ENCODE measurements around the gene TRIO. TPM values are rescaled to one million over a fixed set of nuclear protein-coding genes. Genes with fewer than 3 reads are reported as not detected.
A peak's percentile ranks its signal among the peaks of the same experiment; 100 is the strongest.

Gene TRIO
- total RNA-seq, 6 experiments from 2014 or later: 167 to 219 (median 190) TPM

- Mint-ChIP-seq H3K9me3 (no peaks in the 10 kb centered on the region; the same call in 1 of the 2 replicates), H3K4me1 (ENCODE audit: low read depth) (peaks cover 47% of the 10 kb centered on the region), H3K27me3 (ENCODE audit: insufficient read depth) (peaks cover 24% of the 10 kb centered on the region), H3K36me3 (ENCODE audit: low read depth) (peaks cover 77% of the 10 kb centered on the region), H3K27ac (peak overlapping the region; percentile 52; the same call in 1 of the 2 replicates), H3K4me3 (peak overlapping the region; percentile 19; the same call in 1 of the 2 replicates)
- TF ChIP-seq CTCF (IDR thresholded peaks at IDR 0.05): no peak
- no peak for DNase-seq
Observed at GRCh38 chr5:14373685-14374084, 230.5 kb downstream of the TRIO start.

- H3K9me3 Mint-ChIP-seq: no peaks in the 10 kb centered on the region; the same call in 1 of the 2 replicates
- peaks cover 75% of the 10 kb centered on the region for H3K36me3 Mint-ChIP-seq (ENCODE audit: low read depth)
- no peak for DNase-seq
- H3K27me3 Mint-ChIP-seq (ENCODE audit: insufficient read depth): peaks cover 23% of the 10 kb centered on the region
- peak overlapping the region; percentile 52; the same call in 1 of the 2 replicates for H3K27ac Mint-ChIP-seq
- TF ChIP-seq CTCF (IDR thresholded peaks at IDR 0.05): no peak
- peak overlapping the region; percentile 19; the same call in 1 of the 2 replicates for H3K4me3 Mint-ChIP-seq
- H3K4me1 Mint-ChIP-seq (ENCODE audit: low read depth): peaks cover 47% of the 10 kb centered on the region
Observed at GRCh38 chr5:14374100-14374499, 231.0 kb downstream of the TRIO start.

GRCh38 chr5:14376789-14377188, 233.6 kb downstream of the TRIO start:
- no peak for TF ChIP-seq CTCF (IDR thresholded peaks at IDR 0.05)
- Mint-ChIP-seq H3K9me3 (no peaks in the 10 kb centered on the region; the same call in 1 of the 2 replicates), H3K27ac (peak overlapping the region; percentile 23; the same call in 1 of the 2 replicates), H3K4me1 (ENCODE audit: low read depth) (peaks cover 55% of the 10 kb centered on the region), H3K4me3 (no peak overlapping the region), H3K36me3 (ENCODE audit: low read depth) (peaks cover 80% of the 10 kb centered on the region), H3K27me3 (ENCODE audit: insufficient read depth) (peaks cover 25% of the 10 kb centered on the region)
- no peak for DNase-seq

GRCh38 chr5:14379739-14380497, 236.8 kb downstream of the TRIO start:
- Mint-ChIP-seq H3K27ac (peak overlapping the region; percentile 53; the same call in 1 of the 2 replicates), H3K4me3 (peak overlapping the region; percentile 29; the same call in 1 of the 2 replicates), H3K9me3 (no peaks in the 10 kb centered on the region; the same call in 1 of the 2 replicates), H3K4me1 (ENCODE audit: low read depth) (peaks cover 30% of the 10 kb centered on the region), H3K36me3 (ENCODE audit: low read depth) (peaks cover 78% of the 10 kb centered on the region), H3K27me3 (ENCODE audit: insufficient read depth) (peaks cover 28% of the 10 kb centered on the region)
- no peak for TF ChIP-seq CTCF (IDR thresholded peaks at IDR 0.05)
- DNase-seq: no peak

GRCh38 chr5:14380712-14381111, 237.6 kb downstream of the TRIO start:
- no peaks in the 10 kb centered on the region for H3K9me3 Mint-ChIP-seq
- H3K36me3 Mint-ChIP-seq (ENCODE audit: low read depth): peaks cover 75% of the 10 kb centered on the region
- TF ChIP-seq CTCF (IDR thresholded peaks at IDR 0.05): no peak
- peaks cover 27% of the 10 kb centered on the region for H3K27me3 Mint-ChIP-seq (ENCODE audit: insufficient read depth)
- H3K4me1 Mint-ChIP-seq (ENCODE audit: low read depth): peaks cover 23% of the 10 kb centered on the region
- no peak overlapping the region; the same call in 1 of the 2 replicates for H3K4me3 Mint-ChIP-seq
- no peak for DNase-seq
- peak overlapping the region; percentile 12; the same call in 1 of the 2 replicates for H3K27ac Mint-ChIP-seq

All from HFFc6 (cell line).